GM12878 (cell line): ENCODE measurements around the gene EDN2. TPM values are rescaled to one million over a fixed set of nuclear protein-coding genes. Genes with fewer than 3 reads are reported as not detected.

Source experiments
- TCF3 ChIP-seq: IDR thresholded peaks from 2 replicates; pipeline ENCODE4 v1.6.1; 2012; ENCODE audit warnings: low read depth, mild to moderate bottlenecking, low read length, borderline replicate concordance; ENCODE audit not compliant: insufficient read depth
- USF1 ChIP-seq: IDR thresholded peaks from 2 replicates; pipeline ENCODE4 v1.6.1; 2011; ENCODE audit warnings: borderline replicate concordance, low read depth, mild to moderate bottlenecking, moderate library complexity, mixed read lengths, low read length; ENCODE audit not compliant: insufficient read depth; ENCODE audit errors: extremely low read length
- polyA plus RNA-seq, 11 experiments: library from polyadenylated mRNA; depleted of rRNA in 4 of 11; unstranded in 6 of 11; stranded (reverse) in 5 of 11; fragments of >200 nt; fragmentation: Nextera tagmentation in 4 of 11; fragmentation: Illumina TruSeq in 1 of 11; extraction: Ambion mirVana in 4 of 11; extraction: Trizol in 1 of 11; gene quantifications; 1 replicate in 1 of 11; 2 replicates in 10 of 11; pipeline versions ENCODE4 v1.2.1 to v1.2.3, GENCODE V29; 2011 to 2016; ENCODE audit warnings: inconsistent platforms in 2 of 11, missing spikeins in 2 of 11, low read depth in 1 of 11
- small RNA-seq: library from RNA; depleted of rRNA; stranded (forward); fragments of <200 nt; gene quantifications from one replicate; pipeline ENCODE3, GENCODE V24; 2014
- total RNA-seq, 4 experiments: library from RNA; depleted of rRNA in 3 of 4; stranded (reverse); fragments of >200 nt in 3 of 4; fragmentation: Illumina TruSeq in 1 of 4; extraction: Trizol in 1 of 4; gene quantifications; 2 replicates each; pipeline versions ENCODE4 v1.2.1 to v1.2.3, GENCODE V29; 2013 to 2021

Gene EDN2
- total and polyA plus RNA-seq, 10 of the 15 experiments (the other 5 are each of a cell fraction or from before 2014, with no cell fraction given), result 0.11 to 1.5 (median 0.43) TPM; not detected in 1

- no peak for TF ChIP-seq USF1
- TF ChIP-seq TCF3, result no peak
Observed at GRCh38 chr1:41429641-41430035, 54.8 kb downstream of the EDN2 start (continued).

Small RNA genes lying within 50 kb of the gene (small RNA-seq; reads per million reads assigned to genes)
- not detected for gene RNA5SP45

Other genes with a start within 250 kb of the EDN2 start
- gene SCMH1, start 242.4 kb downstream of the EDN2 start, total RNA-seq (2014; rRNA removed), result 30.6 and 40.6 TPM in 2 replicates
- 25.9 and 26.0 TPM in 2 replicates for gene SCMH1, start 242.4 kb downstream of the EDN2 start, total RNA-seq (2014; rRNA removed; fragmentation: Illumina TruSeq; extraction: Trizol)
- 27.5 and 30.8 TPM in 2 replicates for gene SCMH1, start 242.4 kb downstream of the EDN2 start, total RNA-seq (2021)
- 27.3 and 44.1 TPM in 2 replicates for gene SCMH1, start 242.4 kb downstream of the EDN2 start, polyA plus RNA-seq (2011; rRNA removed)
- gene SCMH1, start 242.4 kb downstream of the EDN2 start, polyA plus RNA-seq (2014; fragmentation: Illumina TruSeq; extraction: Trizol), result 29.7 and 33.1 TPM in 2 replicates
- 1 to 10 TPM; 7.5 to 7.9 TPM for gene SCMH1, start 242.4 kb downstream of the EDN2 start, polyA plus RNA-seq (2014; fragmentation: Nextera tagmentation; extraction: Ambion mirVana)
- gene SCMH1, start 242.4 kb downstream of the EDN2 start, polyA plus RNA-seq (2014; rRNA removed), result 31.7 and 33.3 TPM in 2 replicates
- gene SCMH1, start 242.4 kb downstream of the EDN2 start, polyA plus RNA-seq (2016; fragmentation: Nextera tagmentation; extraction: Ambion mirVana), result 10 to 100 TPM; 20.8 to 23.6 TPM
- not detected in 2 replicates for gene FOXO6, start 123.2 kb downstream of the EDN2 start, total RNA-seq (2014; rRNA removed)
- gene FOXO6, start 123.2 kb downstream of the EDN2 start, total RNA-seq (2014; rRNA removed; fragmentation: Illumina TruSeq; extraction: Trizol), result not detected in 2 replicates
- 0.13 TPM in 1 of 2 replicates, not detected in the other for gene FOXO6, start 123.2 kb downstream of the EDN2 start, total RNA-seq (2021)
- 0.09 and 0.37 TPM in 2 replicates for gene FOXO6, start 123.2 kb downstream of the EDN2 start, polyA plus RNA-seq (2011; rRNA removed)
- gene FOXO6, start 123.2 kb downstream of the EDN2 start, polyA plus RNA-seq (2014; fragmentation: Illumina TruSeq; extraction: Trizol), result not detected in 2 replicates
- not detected for gene FOXO6, start 123.2 kb downstream of the EDN2 start, polyA plus RNA-seq (2014; fragmentation: Nextera tagmentation; extraction: Ambion mirVana)
- 0.05 TPM in 1 of 2 replicates, not detected in the other for gene FOXO6, start 123.2 kb downstream of the EDN2 start, polyA plus RNA-seq (2014; rRNA removed)
- not detected for gene FOXO6, start 123.2 kb downstream of the EDN2 start, polyA plus RNA-seq (2016; fragmentation: Nextera tagmentation; extraction: Ambion mirVana)